SH-SY5Y (cell line): Measurements from ENCODE around the gene IFI44L.

Experiments
- GATA2 ChIP-seq: IDR thresholded peaks from 2 replicates; pipeline ENCODE4 v1.6.1; 2011; ENCODE audit warnings: mild to moderate bottlenecking, low read depth, low read length
- GATA3 ChIP-seq: IDR thresholded peaks from 2 replicates; pipeline ENCODE4 v1.6.1; 2011; ENCODE audit warnings: low read depth, mild to moderate bottlenecking, low read length, moderate library complexity

The IFI44L gene

GRCh38 chr1:78619446-78619802 is 824 bp upstream of the IFI44L start:
- no peak for TF ChIP-seq GATA2
- TF ChIP-seq GATA3 = no peak

GRCh38 chr1:78620666-78621065 is 418 bp downstream of the IFI44L start:
- no peak for TF ChIP-seq GATA2

- no peak for TF ChIP-seq GATA3
- TF ChIP-seq GATA2 = no peak
Measured at GRCh38 chr1:78622548-78622947, 2.3 kb downstream of the IFI44L start.

GRCh38 chr1:78624035-78624434 is 3.8 kb downstream of the IFI44L start:
- TF ChIP-seq GATA3 (no peak), GATA2 (no peak)

GRCh38 chr1:78627321-78627720 is 7.1 kb downstream of the IFI44L start:
- no peak for TF ChIP-seq GATA3
- TF ChIP-seq GATA2 = no peak

GRCh38 chr1:78630600-78630999 is 10.4 kb downstream of the IFI44L start:
- TF ChIP-seq GATA2 (no peak), GATA3 (no peak)

GRCh38 chr1:78633209-78633608 is 13.0 kb downstream of the IFI44L start:
- TF ChIP-seq GATA2 (no peak), GATA3 (no peak)

- TF ChIP-seq GATA2 (no peak), GATA3 (no peak)
Measured at GRCh38 chr1:78640462-78640861, 20.2 kb downstream of the IFI44L start.

GRCh38 chr1:78641558-78641957 is 21.3 kb downstream of the IFI44L start:
- TF ChIP-seq GATA2 (no peak), GATA3 (no peak)

GRCh38 chr1:78645723-78646122 is 25.5 kb downstream of the IFI44L start:
- no peak for TF ChIP-seq GATA3
- no peak for TF ChIP-seq GATA2

- no peak for TF ChIP-seq GATA3
- no peak for TF ChIP-seq GATA2
Measured at GRCh38 chr1:78647238-78647637, 27.0 kb downstream of the IFI44L start.

GRCh38 chr1:78649628-78650027 is 29.4 kb downstream of the IFI44L start, which contains the start of gene IFI44:
Gene IFI44, plus strand, starts transcription at chr1:78649831. Its CDS starts 365 bp downstream, at chr1:78650196.
- TF ChIP-seq GATA2 = no peak
- no peak for TF ChIP-seq GATA3

GRCh38 chr1:78650114-78650660 is 29.9 kb downstream of the IFI44L start:
- TF ChIP-seq GATA3 = no peak
- TF ChIP-seq GATA2 = no peak

GRCh38 chr1:78651241-78651640 is 31.0 kb downstream of the IFI44L start:
- TF ChIP-seq GATA3 = no peak
- TF ChIP-seq GATA2 = no peak

GRCh38 chr1:78652019-78652560 is 31.8 kb downstream of the IFI44L start:
- TF ChIP-seq GATA2 = no peak
- TF ChIP-seq GATA3 = no peak

GRCh38 chr1:78658901-78659300 is 38.7 kb downstream of the IFI44L start:
- TF ChIP-seq GATA3 (no peak), GATA2 (no peak)

GRCh38 chr1:78663923-78664322 is 43.7 kb downstream of the IFI44L start:
- TF ChIP-seq GATA2 (no peak), GATA3 (no peak)
